ENCODE results near the gene NES.

The NES gene

DNA sequence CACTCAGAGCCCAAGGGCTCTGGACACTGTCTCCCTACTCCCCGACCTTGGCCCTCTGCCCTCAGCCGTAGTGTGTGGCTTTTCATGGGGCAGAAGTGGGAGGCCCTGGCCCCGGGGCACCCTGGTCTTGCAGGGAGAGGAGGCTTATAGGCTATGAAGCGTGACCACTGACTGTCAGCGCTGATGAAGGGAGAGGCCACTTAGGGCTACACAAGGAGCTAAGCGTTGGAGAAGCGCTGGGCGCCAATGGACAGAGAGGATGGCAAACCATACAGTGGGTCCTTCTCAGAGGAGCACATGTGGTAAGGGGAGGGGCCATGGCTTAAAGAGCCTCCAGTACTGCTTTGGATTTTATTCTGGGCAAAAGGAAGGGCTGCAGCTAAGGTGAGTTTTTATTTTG lies 20.3 kb upstream of the NES start:
- CTCF ChIA-PET = no interaction called here
- no peak for DNase-seq (ENCODE audit: low spot score)
- TF ChIP-seq CTCF (conservative IDR thresholded peaks at IDR 0.05; ENCODE audit: low read depth) = no peak
- H3K27ac ChIP-seq = peak overlapping the region; percentile 30; the same call in 1 of the 2 replicates
- POLR2A ChIA-PET (ENCODE audit: low non-redundant PET) = no interaction called here

DNA sequence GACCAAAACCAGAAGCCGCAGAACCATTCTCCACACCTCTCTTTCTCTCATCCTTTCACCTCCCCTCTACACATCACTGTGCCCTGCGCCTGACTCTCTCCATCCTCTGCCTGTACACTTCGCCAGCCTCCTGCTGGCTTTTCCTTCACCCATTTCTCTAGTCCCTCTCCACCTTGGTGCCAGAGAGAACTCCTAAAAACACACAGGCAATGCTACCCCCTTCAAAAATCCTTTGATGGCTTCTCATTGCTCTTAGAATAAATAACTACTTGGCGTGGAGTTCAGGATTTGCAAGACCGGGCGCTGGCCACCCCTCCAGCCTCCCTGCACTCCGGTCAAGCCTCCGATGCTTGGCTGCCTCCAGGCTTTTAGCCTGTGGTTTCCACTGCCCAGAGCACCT lies 19.5 kb upstream of the NES start:
- no peak for DNase-seq (ENCODE audit: low spot score)
- POLR2A ChIA-PET (ENCODE audit: low non-redundant PET) = no interaction called here
- H3K27ac ChIP-seq = peak overlapping the region; percentile 30
- TF ChIP-seq CTCF (conservative IDR thresholded peaks at IDR 0.05; ENCODE audit: low read depth) = no peak
- CTCF ChIA-PET = no interaction called here

DNA sequence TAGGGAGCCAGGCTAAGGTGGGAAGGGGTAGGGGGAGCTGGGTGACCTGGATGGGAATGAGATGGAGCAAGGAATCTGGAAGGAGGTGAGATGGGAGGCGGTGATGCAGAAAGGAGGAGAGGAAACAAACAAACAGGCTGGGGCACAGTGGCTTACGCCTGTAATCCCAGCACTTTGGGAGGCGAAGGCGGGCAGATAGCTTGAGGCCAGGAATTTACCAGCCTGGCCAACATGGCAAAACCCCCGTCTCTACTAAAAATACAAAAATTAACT lies 17.4 kb upstream of the NES start:
- CTCF ChIA-PET = interaction anchor here (0.6 to 8.7 kb wide), 2 partner anchors 14 to 25 kb away, joined by 5 to 225 read pairs; partner anchors contain the start of gene CRABP2
- DNase-seq (ENCODE audit: low spot score) = no peak
- POLR2A ChIA-PET (ENCODE audit: low non-redundant PET) = no interaction called here
- TF ChIP-seq CTCF (conservative IDR thresholded peaks at IDR 0.05; ENCODE audit: low read depth) = no peak
- H3K27ac ChIP-seq = peak overlapping the region; percentile 82

- POLR2A ChIA-PET (ENCODE audit: low non-redundant PET) = no interaction called here
- TF ChIP-seq CTCF (conservative IDR thresholded peaks at IDR 0.05; ENCODE audit: low read depth) = no peak
- CTCF ChIA-PET = interaction anchor here (0.6 to 8.7 kb wide), 4 partner anchors 10 to 67 kb away, joined by 4 to 225 read pairs (median 6); partner anchors contain the start of gene CRABP2
- peak overlapping the region; percentile 82 for H3K27ac ChIP-seq
- no peak for DNase-seq (ENCODE audit: low spot score)
Measured at GRCh38 chr1:156693848-156694689, 16.9 kb upstream of the NES start.

- TF ChIP-seq CTCF (conservative IDR thresholded peaks at IDR 0.05; ENCODE audit: low read depth) = no peak
- POLR2A ChIA-PET (ENCODE audit: low non-redundant PET) = no interaction called here
- CTCF ChIA-PET = interaction anchor here (0.5 to 9.5 kb wide), 6 partner anchors 9 to 338 kb away, joined by 3 to 225 read pairs (median 5); partner anchors contain the start of genes CRABP2, ISG20L2 and METTL25B
- no peak for DNase-seq (ENCODE audit: low spot score)
- peak overlapping the region; percentile 82 for H3K27ac ChIP-seq
Measured at GRCh38 chr1:156692925-156693847, 16.0 kb upstream of the NES start.

DNA sequence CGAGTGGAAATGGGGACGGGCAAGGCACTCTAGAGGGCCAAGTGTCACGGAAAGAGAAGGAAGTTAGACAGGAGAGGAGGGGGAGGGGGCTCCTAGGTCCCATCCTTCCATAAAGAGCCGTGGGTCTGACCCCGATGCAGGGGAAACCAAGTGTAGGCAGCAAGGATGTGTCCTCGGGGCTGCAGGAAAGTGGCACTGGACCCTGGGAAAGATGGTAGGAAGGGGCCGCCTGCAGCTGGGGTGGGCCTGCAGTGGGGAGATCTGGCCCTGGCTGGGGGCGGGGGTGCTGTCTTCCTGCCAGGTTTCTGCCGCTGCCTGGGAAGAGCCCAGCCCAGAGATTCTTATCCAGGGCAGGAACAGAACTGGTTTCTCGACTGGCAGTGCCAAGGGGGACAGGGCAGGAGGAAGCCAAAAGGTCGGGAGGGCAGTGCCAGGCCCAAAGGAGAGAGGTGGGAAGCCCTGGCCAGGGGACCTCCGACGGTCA lies 15.3 kb upstream of the NES start:
- no peak for TF ChIP-seq CTCF (conservative IDR thresholded peaks at IDR 0.05; ENCODE audit: low read depth)
- CTCF ChIA-PET = interaction anchor here (0.5 to 9.5 kb wide), 5 partner anchors 9 to 200 kb away, joined by 3 to 225 read pairs (median 6); partner anchors contain the start of genes CRABP2, ISG20L2 and METTL25B
- peak overlapping the region; percentile 82 for H3K27ac ChIP-seq
- no peak for DNase-seq (ENCODE audit: low spot score)
- POLR2A ChIA-PET (ENCODE audit: low non-redundant PET) = interaction anchor here (0.7 to 1.5 kb wide), 2 partner anchors 13 to 1372 kb away, joined by 3 to 5 read pairs; partner anchors contain the start of genes CRABP2 and RUSC1

Data from RWPE1 (cell line).